ENCODE data around the gene GATA3.

The GATA3 gene

GRCh38 chr10:8037941-8038894, 16.3 kb upstream of the GATA3 start:
- DNase-seq (ENCODE audit: low read depth in 2 of 2): no peak

DNA sequence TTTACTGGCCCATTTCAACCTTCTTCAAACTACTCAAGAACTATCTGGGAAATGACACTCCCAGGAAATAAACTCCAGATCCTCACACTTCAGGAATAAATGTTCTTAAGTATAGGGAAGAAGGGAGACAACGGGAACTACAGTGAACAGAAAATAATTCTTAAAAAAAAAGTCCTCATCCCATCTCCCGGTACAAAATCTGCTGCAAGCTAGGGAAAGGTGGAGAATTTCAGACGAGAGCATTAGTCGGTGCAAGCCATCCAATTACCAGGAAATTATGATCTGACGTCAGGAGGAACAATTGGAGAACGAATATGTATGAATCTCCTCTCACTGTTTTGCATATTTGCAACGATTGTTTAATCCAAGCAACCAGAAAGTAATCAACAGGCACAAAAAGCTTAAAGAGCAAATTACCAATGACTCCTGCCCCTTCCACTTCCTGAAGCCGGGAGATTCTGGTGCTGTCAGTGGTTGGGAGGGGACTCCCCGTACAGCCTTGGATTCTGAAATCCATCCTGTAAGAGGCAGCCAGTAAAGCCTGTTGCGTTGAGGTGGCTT, 15.1 kb upstream of the GATA3 start:
- DNase-seq (ENCODE audit: low read depth in 2 of 2): no peak

DNA sequence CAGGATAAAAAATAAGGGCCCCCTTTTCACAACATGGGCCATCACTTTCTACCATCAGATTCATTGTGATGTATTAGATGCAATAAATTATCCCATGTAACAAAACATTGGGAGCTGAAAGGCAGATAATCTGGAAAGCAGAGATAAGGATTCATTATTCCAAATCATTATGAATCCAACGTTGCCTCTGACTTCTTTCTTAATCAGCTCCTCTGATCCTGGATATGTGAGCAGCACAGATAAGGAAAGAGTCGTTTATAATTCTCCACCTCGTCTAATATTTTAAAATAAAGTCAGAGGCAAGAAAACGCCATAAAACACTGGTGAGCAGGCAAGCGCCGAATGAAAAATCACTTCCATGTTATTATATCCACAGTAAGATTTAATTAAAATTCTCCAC, 13.8 kb upstream of the GATA3 start:
- no peak for DNase-seq (ENCODE audit: low read depth in 2 of 2)

DNA sequence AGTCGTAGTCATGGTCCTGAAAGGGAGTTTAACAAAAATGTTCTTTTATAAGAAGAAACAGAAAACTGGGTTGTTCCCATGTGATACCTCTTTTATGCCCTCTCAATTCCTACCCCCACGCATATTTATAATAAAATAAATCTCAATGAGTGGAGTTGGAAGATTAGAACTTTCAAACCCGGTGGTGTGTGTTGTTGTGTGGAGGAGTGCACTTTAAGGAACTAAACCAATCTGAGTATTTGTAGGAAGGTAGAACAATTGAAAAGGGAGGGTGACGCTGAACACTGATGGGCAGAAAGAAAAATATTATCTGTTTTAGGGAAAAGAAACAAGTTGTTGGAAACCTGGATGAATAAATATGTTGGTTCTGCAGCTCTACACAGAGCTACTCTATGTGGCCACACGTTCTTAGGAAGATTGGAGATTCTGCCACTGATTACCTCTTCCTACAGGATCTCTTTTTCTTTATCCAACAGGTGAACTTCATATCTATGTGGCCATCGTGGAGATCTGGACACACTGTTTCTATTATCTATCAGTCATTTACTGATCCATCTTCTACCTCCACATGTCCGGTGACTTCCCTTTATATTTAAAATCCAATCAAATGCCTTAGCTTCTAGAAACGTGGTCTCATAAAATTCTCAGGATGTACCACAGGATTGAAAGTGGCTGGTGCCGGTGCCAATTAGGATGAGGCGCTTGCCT, 13.1 kb upstream of the GATA3 start:
- no peak for DNase-seq (ENCODE audit: low read depth in 2 of 2)

- DNase-seq (ENCODE audit: low read depth in 2 of 2): no peak
Measured at GRCh38 chr10:8041992-8042720, 12.3 kb upstream of the GATA3 start.

DNA sequence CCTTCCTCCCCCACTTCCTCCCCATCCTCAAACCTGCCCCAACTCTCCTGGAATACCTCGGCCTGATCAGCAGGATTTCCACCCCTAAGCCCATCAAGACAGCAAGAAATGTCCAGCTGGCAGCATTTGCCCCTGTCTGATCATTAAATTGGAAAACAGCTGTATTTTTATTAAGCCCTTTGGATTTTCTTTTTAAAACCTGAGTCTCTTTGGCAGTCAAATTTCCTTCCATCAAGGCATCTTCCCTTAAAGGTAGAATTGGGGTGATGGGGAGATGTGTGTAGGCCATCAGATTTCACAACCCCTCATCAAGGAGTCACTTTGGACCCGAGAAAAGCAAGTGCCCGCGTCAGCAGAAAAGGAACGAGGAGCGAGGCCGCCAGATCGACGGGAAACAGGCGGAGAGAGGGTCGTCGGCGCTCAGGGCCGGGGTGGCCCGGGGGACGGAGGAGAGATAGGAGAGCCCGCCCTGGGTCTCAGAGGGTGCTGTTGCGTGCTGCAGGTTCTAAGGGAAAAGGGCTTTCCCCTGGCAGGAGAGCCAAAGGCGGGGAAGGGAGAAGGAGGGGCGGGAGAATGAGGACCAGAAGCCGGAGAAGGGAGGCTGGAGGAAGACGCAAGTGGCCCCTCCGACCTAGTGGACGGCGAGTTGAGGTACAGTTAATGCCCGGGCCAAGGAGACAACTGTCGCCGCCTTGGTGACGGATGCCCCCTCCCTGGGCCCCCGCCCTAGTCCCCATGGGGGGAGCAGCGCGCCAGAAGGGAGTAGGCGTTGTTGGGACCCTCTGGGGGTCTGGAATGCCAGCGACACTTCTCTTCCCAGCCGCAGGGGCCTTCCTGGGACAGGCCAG, 11.5 kb upstream of the GATA3 start:
- no peak for DNase-seq (ENCODE audit: low read depth in 2 of 2)

- no peak for DNase-seq (ENCODE audit: low read depth in 2 of 2)
Measured at GRCh38 chr10:8043569-8044306, 10.8 kb upstream of the GATA3 start.

- DNase-seq (ENCODE audit: low read depth in 2 of 2): no peak
Measured at GRCh38 chr10:8044331-8044907, 10.1 kb upstream of the GATA3 start.

- DNase-seq (ENCODE audit: low read depth in 2 of 2): no peak
Measured at GRCh38 chr10:8044908-8045725, 9.4 kb upstream of the GATA3 start.

DNA sequence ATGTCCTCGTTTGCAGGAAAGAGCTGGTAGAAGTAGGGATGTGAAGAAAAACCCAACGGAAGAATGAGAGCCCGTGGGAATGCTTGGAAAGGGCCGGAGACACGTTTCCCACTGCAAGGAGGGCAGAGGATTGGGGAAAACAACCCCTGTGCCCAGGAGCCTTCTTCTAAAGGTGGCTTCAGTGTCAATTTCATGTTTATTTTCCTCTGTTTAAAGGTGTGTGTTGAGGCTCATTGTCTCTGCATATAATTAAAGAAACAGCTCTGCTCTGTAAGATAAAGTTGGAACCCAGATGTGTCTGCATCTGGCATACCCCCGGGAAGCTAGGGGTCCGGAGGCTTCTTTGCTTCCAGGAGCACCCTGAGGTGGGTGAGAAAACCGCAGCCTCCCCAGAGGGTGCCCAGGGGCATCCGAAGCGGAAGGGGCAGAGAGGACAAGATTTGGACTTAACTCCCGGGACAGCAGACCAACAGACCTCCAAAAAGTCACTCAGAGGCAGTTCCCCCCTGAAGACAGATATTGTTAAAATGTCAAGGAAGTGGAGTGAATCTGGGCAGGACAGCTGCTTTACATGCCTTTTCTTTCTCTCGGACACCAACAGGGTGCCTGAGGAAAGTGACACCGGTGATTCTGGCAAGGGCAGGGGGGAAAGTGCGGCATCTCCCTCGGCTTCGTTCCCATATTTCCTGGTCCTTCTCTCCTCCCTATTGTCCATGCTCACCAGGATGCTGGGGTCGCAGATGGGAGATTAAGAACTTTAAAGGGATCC, 8.6 kb upstream of the GATA3 start:
- DNase-seq (ENCODE audit: low read depth in 2 of 2): no peak

- no peak for DNase-seq (ENCODE audit: low read depth in 2 of 2)
Measured at GRCh38 chr10:8047452-8048280, 6.8 kb upstream of the GATA3 start.

DNA sequence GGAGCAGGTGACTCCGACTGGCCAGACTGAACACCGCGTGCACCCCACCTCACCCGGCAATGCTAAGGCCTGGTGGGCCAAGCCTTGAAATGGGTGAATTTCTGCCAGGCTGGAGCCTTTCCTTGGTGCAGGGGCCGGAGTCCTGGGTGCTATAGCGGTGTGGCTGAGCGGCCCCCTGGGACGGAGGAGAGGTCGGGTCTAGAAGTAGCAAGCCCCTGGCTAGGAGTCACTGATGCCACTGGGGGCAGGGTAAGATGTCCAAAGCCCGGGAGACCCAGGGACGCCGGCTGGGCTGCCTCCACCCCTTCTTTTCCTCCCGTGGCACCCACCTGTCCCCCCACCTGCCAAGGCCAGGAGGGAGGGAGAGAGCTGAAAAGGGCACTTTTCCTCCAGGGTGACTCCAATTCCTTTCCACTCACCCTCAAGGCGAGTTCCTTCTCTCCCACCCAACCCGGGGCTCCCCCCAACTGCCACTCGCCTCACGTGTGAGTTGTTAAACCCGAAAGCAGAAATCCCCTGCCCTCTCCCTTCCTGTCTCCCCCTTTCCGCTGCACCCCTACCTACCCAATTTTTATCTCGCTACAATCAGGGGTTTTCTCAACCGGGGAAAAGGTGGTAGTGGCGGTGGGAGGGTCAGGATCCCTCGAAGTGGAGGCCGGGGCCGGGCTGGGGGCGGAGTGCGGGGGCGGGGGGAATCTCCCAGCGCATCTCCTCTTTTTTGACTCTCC, 6.0 kb upstream of the GATA3 start:
- no peak for DNase-seq (ENCODE audit: low read depth in 2 of 2)

- no peak for DNase-seq (ENCODE audit: low read depth in 2 of 2)
Measured at GRCh38 chr10:8049045-8049864, 5.2 kb upstream of the GATA3 start.

GRCh38 chr10:8049865-8050555, 4.5 kb upstream of the GATA3 start:
- DNase-seq (ENCODE audit: low read depth in 2 of 2): no peak

DNA sequence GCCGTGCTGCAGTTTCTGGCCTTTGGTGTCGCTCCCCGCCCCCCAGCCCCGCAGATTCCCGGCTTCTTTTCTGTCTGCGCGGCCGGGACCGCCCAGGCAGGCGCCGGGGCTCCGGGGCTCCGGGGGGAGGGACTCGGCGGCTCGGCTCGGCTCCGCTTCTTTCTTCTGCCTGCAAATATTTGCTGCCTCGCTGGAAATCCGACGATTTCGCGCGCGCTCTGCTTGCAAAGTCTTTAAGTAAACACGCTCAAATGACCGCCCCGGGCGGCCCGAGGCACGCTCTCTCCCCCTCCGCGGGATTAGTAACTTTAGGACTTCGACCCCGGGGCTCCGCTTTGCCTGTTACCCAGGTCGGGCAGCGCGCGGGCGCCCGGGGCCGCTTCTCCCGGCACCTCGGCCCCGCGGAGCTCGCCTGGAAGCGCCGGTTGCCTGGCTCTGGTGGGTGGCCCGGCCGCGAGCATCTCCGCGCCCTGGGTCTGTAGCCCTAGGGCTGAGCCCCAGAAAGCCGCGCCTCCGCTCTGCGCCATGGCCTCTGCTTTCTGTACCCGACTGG, 3.9 kb upstream of the GATA3 start:
- no peak for DNase-seq (ENCODE audit: low read depth in 2 of 2)
